HCEC 1CT (cell line): ENCODE measurements around the gene RABGGTB.
"Not testable (repeated sequence)": the region's sequence is repeated elsewhere in the genome, so short reads cannot be mapped to it uniquely, and the experiment has no call there.

Experiments used
- DNase-seq: peaks from one replicate; pipeline ENCODE4 v3.0.0-alpha.2; 2017

Gene RABGGTB

DNA sequence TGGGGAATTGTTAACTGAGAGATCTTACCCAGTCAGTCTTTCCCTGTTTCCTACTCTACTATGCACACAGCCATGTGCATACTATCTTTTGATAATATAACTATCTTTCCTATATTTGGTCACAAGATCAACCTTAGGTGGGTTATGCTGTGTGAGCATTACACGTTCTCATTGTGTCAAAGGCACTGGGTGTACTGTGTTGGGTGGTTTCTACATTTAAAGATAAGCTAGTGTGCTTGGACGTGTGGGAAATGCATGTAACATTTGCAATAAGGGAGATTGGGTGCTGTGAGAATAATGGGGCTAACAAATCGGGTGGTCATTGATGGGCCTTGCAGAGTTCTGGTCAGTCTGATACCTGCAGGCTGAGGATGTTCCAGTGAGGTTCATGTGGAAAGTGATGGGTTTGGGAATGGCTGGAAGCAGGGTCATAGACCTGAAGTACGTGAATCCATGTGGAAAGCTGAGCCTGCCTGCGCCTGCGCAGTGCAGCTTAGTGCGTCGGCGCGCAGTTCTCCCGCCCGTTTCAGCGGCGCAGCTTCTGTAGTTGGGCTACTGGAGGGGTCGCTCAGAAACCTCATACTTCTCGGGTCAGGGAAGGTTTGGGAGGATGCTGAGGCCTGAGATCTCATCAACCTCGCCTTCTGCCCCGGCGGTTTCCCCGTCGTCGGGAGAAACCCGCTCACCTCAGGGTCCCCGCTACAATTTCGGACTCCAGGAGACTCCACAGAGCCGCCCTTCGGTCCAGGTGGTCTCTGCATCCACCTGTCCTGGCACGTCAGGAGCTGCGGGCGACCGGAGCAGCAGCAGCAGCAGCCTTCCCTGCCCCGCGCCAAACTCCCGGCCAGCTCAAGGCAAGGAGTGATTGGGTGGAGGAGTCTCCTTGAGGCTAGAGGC, 10.6 kb downstream of the RABGGTB start, which contains the start of gene MSH4:
Gene MSH4 (plus strand): TSS at position 507 of the 897 bp plus-strand sequence. CDS start 104 bp downstream, at position 611.
- no peak for DNase-seq

- no peak for DNase-seq
These were observed 11.2 kb downstream of the RABGGTB start for GRCh38 chr1:75797273-75797588.

- DNase-seq = no peak
These were observed 11.7 kb downstream of the RABGGTB start for GRCh38 chr1:75797606-75798216.

- DNase-seq = not testable (repeated sequence)
These were observed 15.4 kb downstream of the RABGGTB start for GRCh38 chr1:75801480-75801879.

DNA sequence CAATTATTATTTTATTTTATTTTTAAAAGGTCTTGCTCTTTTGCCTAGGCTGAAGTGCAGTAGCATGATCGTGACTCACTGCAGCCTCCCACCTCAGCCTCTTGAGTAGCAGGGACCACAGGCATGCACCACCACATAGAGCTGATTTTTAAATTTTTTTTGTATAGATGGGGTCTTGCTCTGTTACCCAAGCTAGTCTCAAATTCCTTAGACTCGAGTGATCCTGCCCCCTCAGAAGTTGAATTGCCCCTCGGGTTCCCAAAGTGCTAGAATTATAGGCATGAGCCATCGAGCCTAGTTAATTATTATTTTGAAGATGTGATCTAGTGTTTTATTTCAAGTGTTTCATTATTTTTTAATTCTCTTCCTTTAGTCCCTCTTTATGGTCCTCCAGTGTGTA, 22.9 kb downstream of the RABGGTB start:
- no peak for DNase-seq

GRCh38 chr1:75810113-75810512, 24.1 kb downstream of the RABGGTB start:
- DNase-seq = not testable (repeated sequence)

DNA sequence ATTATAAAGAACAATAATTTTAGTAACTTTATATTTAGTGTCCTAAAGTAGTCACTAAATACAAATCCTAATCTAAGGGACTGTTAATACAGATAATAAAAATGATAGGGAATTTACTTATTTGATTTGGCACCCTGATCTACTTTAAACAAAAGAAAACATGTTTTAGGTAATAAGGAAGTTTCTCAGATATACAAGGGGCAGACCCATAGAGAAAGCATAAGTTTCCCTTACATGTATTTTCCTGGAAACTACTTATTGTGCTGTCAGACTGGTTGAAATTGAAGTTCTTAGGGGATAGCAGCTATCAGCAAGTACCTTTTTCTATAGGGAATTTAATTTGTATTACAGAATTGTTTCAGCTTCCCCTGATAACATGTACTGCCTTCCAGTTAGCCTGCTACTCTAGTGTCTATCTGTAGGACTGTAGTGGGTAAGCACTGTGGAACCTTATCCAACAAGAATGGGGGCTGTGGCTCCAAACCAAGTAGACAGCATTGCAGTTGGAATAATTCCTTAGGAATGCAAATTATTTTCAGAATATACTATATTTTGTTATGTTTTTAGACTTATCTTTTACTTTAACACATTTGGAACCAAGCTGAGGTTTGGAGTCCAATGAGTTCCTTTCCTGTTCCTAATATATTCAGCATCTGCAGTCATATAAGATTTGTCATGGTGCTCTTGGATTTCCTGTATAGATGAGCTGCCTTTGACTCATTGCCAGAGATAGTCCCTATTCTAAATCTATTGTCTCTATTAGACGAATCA, 25.3 kb downstream of the RABGGTB start:
- DNase-seq = peak; percentile 62

DNA sequence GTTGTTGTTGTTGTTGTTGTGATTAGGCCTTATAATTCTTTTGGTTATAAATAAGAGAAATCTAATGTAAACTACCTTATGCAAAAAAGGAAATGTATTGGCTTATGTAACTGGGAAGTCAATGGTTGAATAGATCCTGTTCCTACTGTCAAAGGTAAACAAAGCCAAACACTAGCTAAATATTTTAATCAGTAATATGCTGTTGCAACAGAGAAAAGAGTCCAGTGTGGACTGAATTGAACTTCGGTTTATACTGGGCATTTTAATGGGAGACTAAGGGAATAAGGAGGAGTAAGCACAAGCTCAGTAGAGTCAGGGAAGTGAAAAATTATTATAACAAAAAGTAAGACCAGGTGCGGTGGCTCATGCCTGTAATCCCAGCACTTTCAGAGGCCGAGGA, 26.0 kb downstream of the RABGGTB start:
- no peak for DNase-seq

DNA sequence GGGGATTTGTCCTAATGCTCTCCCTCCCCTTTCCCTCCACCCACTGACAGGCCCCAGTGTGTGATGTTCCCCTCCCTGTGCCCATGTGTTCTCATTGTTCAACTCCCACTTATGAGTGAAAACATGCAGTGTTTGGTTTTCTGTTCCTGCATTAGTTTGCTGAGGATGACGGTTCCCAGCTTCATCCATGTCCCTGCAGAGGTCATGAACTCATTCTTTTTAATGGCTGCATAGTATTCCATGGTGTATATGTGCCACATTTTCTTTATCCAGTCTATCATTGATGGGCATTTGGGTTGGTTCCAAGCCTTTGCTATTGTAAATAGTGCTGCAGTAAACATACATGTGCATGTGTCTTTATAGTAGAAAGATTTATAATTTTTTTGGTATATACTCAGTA, 37.5 kb downstream of the RABGGTB start:
- DNase-seq = not testable (repeated sequence)

- no peak for DNase-seq
These were observed 50.6 kb downstream of the RABGGTB start for GRCh38 chr1:75836528-75837100.

GRCh38 chr1:75838079-75838478, 52.0 kb downstream of the RABGGTB start:
- no peak for DNase-seq

- no peak for DNase-seq
These were observed 55.4 kb downstream of the RABGGTB start for GRCh38 chr1:75841421-75841820.
